HG03196 (cell line): ENCODE data around the gene CCT6A.
"Not testable (repeated sequence)": the region's sequence is repeated elsewhere in the genome, so short reads cannot be mapped to it uniquely, and the experiment has no call there.

Experiments
- ATAC-seq: cut with Tn5 transposase; IDR thresholded peaks from one replicate; pipeline ENCODE4 v1.9.1; 2021; ENCODE audit not compliant: unreplicated experiment

CCT6A gene

GRCh38 chr7:56098187-56099008, 46.8 kb downstream of the CCT6A start:
- ATAC-seq: not testable (repeated sequence)

GRCh38 chr7:56099653-56100052, 48.1 kb downstream of the CCT6A start:
- no peak for ATAC-seq

- not testable (repeated sequence) for ATAC-seq
These were observed 52.6 kb downstream of the CCT6A start for GRCh38 chr7:56104138-56104537.

- ATAC-seq: no peak
These were observed 53.9 kb downstream of the CCT6A start for GRCh38 chr7:56105508-56105907.

GRCh38 chr7:56106108-56107073, 54.8 kb downstream of the CCT6A start, which contains the start of gene CHCHD2:
Gene CHCHD2 (minus strand): TSS chr7:56106476. CDS start chr7:56106413, 63 bp downstream.
- ATAC-seq: peak; percentile 100

- ATAC-seq: no peak
These were observed 56.3 kb downstream of the CCT6A start for GRCh38 chr7:56107954-56108258.

- no peak for ATAC-seq
These were observed 59.0 kb downstream of the CCT6A start for GRCh38 chr7:56110611-56111010.

- not testable (repeated sequence) for ATAC-seq
These were observed 60.7 kb downstream of the CCT6A start for GRCh38 chr7:56112244-56112643.
